Osteocyte (in vitro differentiated cells): ENCODE data around the gene CKM. TPM values are rescaled to one million over a fixed set of nuclear protein-coding genes. Genes with fewer than 3 reads are reported as not detected.

Source experiments
- DNase-seq: peaks from one replicate; pipeline ENCODE4 v3.0.0; 2021; ENCODE audit warnings: mixed read lengths; ENCODE audit not compliant: unreplicated experiment; ENCODE audit errors: extremely low spot score
- H3K27ac Mint-ChIP-seq: one replicate; pipeline ENCODE4 v1.8.0; 2021; ENCODE audit warnings: mild to moderate bottlenecking, mixed read lengths; ENCODE audit not compliant: unreplicated experiment
- H3K27me3 Mint-ChIP-seq: one replicate; pipeline ENCODE4 v1.8.0; 2021; ENCODE audit warnings: mixed read lengths; ENCODE audit not compliant: unreplicated experiment
- H3K36me3 Mint-ChIP-seq: one replicate; pipeline ENCODE4 v1.8.0; 2021; ENCODE audit warnings: mixed read lengths; ENCODE audit not compliant: unreplicated experiment
- H3K4me1 Mint-ChIP-seq: one replicate; pipeline ENCODE4 v1.8.0; 2021; ENCODE audit warnings: mixed read lengths; ENCODE audit not compliant: unreplicated experiment
- H3K4me3 Mint-ChIP-seq: one replicate; pipeline ENCODE4 v1.8.0; 2021; ENCODE audit warnings: mild to moderate bottlenecking, moderate library complexity, mixed read lengths; ENCODE audit not compliant: unreplicated experiment
- H3K9me3 Mint-ChIP-seq: one replicate; pipeline ENCODE4 v1.8.0; 2021; ENCODE audit warnings: mixed read lengths; ENCODE audit not compliant: unreplicated experiment
- total RNA-seq: library from RNA; stranded (reverse); gene quantifications from 2 replicates; pipeline ENCODE4 v1.2.1, GENCODE V29; 2021
- TF ChIP-seq, protein P1 (sequence below): fragments of 200-600 bp; sonication (generic); IDR thresholded peaks from 2 replicates; pipeline ENCODE4 v1.5.0; 2021; ENCODE audit warnings: antibody characterized with exemption, mild to moderate bottlenecking, moderate library complexity

CKM gene
- total RNA-seq, 1 donor from 2014 or later = not detected

DNA sequence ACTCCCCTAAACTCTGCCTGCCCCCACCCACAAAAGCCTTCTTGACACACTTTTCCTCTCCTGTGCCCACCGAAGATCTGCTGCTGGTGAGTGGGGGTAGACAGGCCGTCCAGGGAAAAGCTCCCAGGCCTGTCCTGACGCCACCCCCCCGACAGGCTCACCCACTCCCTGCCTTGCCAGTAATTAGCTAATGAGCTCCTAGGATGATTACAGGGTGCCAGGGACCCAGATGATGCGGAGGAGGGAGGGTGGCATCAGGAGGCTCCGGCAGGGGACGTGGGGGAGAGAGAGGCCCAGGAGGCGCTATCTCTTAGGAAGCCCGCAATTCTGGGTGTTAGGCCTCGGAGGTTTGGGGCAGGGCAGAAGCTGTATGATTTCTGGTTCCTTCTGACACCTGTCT, 44.6 kb downstream of the CKM start:
- Mint-ChIP-seq H3K27me3 (no peaks in the 10 kb centered on the region), H3K4me1 (peaks cover 3% of the 10 kb centered on the region), H3K36me3 (peaks cover 31% of the 10 kb centered on the region), H3K4me3 (no peak overlapping the region), H3K9me3 (no peaks in the 10 kb centered on the region), H3K27ac (no peak overlapping the region)
- TF ChIP-seq, protein P1, sequence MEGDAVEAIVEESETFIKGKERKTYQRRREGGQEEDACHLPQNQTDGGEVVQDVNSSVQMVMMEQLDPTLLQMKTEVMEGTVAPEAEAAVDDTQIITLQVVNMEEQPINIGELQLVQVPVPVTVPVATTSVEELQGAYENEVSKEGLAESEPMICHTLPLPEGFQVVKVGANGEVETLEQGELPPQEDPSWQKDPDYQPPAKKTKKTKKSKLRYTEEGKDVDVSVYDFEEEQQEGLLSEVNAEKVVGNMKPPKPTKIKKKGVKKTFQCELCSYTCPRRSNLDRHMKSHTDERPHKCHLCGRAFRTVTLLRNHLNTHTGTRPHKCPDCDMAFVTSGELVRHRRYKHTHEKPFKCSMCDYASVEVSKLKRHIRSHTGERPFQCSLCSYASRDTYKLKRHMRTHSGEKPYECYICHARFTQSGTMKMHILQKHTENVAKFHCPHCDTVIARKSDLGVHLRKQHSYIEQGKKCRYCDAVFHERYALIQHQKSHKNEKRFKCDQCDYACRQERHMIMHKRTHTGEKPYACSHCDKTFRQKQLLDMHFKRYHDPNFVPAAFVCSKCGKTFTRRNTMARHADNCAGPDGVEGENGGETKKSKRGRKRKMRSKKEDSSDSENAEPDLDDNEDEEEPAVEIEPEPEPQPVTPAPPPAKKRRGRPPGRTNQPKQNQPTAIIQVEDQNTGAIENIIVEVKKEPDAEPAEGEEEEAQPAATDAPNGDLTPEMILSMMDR = no peak
- DNase-seq = no peak

DNA sequence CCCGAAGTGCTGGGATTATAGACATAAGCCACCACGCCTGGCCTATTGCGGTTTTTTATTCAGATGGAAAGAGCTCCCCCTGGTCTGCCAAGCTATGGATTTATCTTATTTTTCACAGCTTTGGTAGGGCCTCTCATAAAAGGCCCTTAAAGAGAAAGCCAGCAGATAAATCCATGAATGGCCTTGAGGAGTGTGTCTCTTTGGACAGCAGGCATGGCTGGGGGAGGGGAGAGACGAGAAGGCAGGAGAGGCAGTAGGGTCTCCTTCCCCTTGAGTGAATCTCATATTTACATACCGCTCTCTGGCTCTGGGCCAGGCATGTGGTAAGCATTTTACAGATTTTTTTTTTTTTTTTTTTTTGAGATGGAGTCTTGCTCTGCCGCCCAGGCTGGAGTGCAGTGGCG, 46.4 kb downstream of the CKM start:
- no peak for DNase-seq
- Mint-ChIP-seq H3K4me1 (peaks cover 3% of the 10 kb centered on the region), H3K9me3 (no peaks in the 10 kb centered on the region), H3K36me3 (peaks cover 30% of the 10 kb centered on the region), H3K27me3 (no peaks in the 10 kb centered on the region), H3K27ac (no peak overlapping the region), H3K4me3 (no peak overlapping the region)
- TF ChIP-seq, protein P1 = no peak

DNA sequence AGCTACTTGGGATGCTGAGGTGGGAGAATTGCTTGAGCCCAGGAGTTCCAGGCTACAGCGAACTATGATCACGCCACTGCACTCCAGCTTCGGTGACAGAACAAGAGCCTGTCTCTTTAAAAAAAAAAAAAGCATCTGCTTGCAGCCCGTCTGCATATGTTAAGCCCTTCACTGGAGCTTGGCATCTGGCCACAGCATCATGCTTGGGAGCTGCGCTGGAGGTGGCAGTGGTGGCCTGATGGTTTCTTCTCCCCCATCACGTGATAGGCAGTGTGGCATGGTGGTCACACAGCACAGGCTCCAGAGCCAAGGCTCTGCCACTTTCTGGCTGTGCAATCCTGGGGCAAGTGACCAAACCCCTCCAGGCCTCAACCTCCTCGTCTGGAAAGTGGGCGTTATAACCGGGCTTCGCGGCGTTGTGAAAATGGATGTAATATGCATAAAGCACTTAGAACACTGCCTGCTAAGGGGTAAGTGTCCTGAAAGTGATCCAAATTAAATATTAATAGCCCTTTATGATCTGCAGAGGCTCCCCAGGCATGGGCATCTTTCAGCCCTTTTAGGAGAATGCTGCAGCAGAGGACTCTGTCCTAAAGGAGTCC, 47.2 kb downstream of the CKM start:
- peaks cover 30% of the 10 kb centered on the region for H3K36me3 Mint-ChIP-seq
- H3K27ac Mint-ChIP-seq = no peak overlapping the region
- TF ChIP-seq, protein P1 = no peak
- no peaks in the 10 kb centered on the region for H3K9me3 Mint-ChIP-seq
- no peak for DNase-seq
- peaks cover 3% of the 10 kb centered on the region for H3K4me1 Mint-ChIP-seq
- no peaks in the 10 kb centered on the region for H3K27me3 Mint-ChIP-seq
- H3K4me3 Mint-ChIP-seq = no peak overlapping the region

DNA sequence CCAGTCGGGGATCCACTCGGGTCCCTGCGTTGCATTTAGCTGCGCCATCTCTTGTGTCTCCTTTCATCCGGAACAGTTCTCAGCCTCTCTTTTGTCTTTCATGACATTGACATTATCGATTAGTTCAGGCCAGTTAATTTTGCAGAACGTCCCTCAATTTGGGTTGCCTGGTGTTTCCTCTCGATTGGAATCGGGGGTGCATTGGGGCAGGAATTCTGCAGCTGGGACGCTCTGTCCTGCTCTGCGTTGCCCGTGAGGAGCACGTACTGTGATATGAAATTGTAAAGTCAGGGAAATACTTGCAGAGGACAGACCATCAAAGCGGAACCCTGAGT, 49.2 kb downstream of the CKM start:
- Mint-ChIP-seq H3K36me3 (peaks cover 24% of the 10 kb centered on the region), H3K4me1 (peaks cover 3% of the 10 kb centered on the region), H3K9me3 (no peaks in the 10 kb centered on the region), H3K27me3 (no peaks in the 10 kb centered on the region), H3K4me3 (no peak overlapping the region), H3K27ac (no peak overlapping the region)
- TF ChIP-seq, protein P1 = no peak
- DNase-seq = no peak

DNA sequence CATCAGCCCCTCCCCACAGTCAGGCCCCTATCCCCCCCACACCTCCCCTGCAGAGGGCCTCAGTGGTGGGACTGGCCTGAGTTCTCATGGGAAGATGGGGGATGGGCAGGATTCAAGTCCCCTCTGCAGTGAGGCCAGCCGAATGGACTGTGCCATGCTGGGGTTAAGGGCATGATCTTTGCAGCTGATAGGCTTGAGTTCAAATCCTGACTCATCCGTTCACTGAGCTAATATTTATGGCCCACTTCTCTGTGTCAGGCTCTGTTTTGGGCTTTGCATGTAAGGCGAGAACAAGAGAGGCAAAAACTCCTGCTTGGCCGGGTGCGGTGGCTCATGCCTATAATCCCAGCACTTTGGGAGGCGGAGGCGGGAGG, 51.0 kb downstream of the CKM start:
- Mint-ChIP-seq H3K4me3 (no peak overlapping the region), H3K4me1 (peaks cover 3% of the 10 kb centered on the region), H3K27ac (no peak overlapping the region), H3K36me3 (peaks cover 22% of the 10 kb centered on the region), H3K27me3 (no peaks in the 10 kb centered on the region), H3K9me3 (no peaks in the 10 kb centered on the region)
- DNase-seq = no peak
- TF ChIP-seq, protein P1 = no peak
